GM18517 (cell line): ENCODE results near the gene ACY1.

Experiments used
- ATAC-seq: cut with Tn5 transposase; IDR thresholded peaks from one replicate; pipeline ENCODE4 v1.9.1; 2021; ENCODE audit warnings: mild to moderate bottlenecking, moderate library complexity; ENCODE audit not compliant: unreplicated experiment

ACY1 gene

DNA sequence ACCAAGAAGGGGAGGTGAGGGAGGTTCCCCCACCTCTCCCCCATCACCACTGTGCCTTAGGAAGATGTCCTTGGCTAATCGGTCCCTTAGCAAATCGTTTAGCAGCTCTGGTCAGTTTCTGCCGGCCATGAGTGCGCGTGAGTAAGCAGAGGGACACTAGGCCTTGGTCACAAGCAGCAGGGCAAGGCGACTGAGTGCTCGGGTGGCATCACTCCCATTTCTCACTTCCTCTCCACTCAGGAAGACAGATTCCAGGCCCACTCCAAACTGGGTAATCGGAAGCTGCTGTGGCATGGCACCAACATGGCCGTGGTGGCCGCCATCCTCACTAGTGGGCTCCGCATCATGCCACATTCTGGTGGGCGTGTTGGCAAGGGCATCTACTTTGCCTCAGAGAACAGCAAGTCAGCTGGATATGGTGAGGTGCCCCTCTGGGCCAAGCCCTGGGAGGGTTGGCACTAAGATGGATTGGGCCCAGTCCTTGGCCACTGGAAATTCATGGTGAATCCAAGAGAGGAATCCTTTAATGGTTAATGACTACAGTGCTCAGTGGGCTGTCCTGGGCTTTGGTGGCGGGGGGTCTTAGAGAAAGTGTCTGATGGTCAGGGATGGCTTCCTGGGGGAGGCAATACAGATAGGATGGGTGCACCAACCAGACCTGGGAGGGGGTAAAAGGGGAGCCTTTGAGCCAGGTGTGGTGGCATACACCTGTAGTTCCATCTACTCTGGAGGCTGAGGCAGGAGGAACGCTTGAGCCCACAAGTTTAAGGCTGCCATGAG, 37.2 kb upstream of the ACY1 start:
- no peak for ATAC-seq

DNA sequence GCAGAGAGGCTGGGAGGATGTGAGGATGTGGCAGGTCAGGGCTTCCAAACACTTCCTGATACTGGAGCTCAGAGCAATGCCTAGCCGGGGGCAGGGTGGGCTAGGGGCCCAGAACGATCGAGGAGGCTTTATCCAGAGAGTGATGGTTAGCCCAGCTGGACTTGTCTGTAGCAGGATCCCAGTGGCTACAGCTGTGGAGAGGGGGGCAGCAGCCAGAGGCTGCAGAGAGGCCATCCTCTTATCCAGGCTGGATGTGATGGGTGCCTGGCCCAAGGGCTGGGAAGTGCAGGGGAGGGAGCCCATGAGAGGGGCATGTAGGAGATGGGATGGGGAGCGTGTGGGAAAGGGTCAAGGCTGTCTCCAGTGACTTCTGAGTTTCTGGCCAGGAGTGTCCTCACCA, 36.5 kb upstream of the ACY1 start:
- ATAC-seq, result no peak

GRCh38 chr3:51947215-51947900, 36.0 kb upstream of the ACY1 start:
- ATAC-seq, result no peak

DNA sequence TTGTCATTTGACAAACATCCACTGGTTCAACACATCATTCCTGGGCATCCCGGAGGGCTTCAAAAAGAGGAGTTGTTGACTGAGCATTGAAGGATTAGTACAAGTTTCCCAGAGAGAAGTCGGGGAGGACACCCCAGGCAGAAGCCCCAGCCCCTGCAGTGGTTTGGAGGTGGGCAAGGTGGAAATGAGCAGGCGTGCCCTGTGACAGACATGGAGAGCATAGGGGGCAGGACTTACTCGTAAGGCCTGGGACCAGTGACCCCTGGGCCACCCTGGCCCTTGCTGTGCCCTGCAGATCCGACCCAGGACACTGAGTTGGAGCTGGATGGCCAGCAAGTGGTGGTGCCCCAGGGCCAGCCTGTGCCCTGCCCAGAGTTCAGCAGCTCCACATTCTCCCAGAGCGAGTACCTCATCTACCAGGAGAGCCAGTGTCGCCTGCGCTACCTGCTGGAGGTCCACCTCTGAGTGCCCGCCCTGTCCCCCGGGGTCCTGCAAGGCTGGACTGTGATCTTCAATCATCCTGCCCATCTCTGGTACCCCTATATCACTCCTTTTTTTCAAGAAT, 35.2 kb upstream of the ACY1 start:
- no peak for ATAC-seq

DNA sequence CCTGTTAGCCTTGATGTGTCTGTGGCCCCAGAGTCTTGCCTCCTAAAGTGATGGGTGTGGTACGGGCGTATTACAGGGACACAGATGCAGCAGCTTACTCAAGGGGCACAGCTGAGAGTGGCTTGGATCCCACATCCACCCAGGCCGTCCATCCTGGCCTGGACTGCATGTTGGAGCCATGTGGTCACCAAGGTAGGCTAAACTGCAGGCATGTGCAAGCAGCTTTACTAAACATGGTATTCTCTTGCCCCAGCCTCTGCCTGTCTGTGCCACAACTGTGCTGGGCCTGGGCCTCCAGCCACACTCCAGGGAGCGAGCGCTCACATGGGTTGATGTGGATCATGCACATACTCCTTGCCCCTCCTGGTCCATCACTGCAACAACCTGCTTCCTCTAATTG, 34.2 kb upstream of the ACY1 start:
- ATAC-seq, result no peak

- no peak for ATAC-seq
Measured at GRCh38 chr3:51950899-51951298, 32.4 kb upstream of the ACY1 start.

GRCh38 chr3:51953445-51953844, 29.9 kb upstream of the ACY1 start:
- ATAC-seq, result no peak

- no peak for ATAC-seq
Measured at GRCh38 chr3:51954105-51954504, 29.2 kb upstream of the ACY1 start.

- ATAC-seq, result no peak
Measured at GRCh38 chr3:51954713-51955112, 28.6 kb upstream of the ACY1 start.

GRCh38 chr3:51955175-51955892, 28.0 kb upstream of the ACY1 start, which contains the start of gene GPR62:
Gene GPR62 (plus strand): TSS chr3:51955381. CDS start chr3:51955653, 272 bp downstream.
- ATAC-seq, result no peak

DNA sequence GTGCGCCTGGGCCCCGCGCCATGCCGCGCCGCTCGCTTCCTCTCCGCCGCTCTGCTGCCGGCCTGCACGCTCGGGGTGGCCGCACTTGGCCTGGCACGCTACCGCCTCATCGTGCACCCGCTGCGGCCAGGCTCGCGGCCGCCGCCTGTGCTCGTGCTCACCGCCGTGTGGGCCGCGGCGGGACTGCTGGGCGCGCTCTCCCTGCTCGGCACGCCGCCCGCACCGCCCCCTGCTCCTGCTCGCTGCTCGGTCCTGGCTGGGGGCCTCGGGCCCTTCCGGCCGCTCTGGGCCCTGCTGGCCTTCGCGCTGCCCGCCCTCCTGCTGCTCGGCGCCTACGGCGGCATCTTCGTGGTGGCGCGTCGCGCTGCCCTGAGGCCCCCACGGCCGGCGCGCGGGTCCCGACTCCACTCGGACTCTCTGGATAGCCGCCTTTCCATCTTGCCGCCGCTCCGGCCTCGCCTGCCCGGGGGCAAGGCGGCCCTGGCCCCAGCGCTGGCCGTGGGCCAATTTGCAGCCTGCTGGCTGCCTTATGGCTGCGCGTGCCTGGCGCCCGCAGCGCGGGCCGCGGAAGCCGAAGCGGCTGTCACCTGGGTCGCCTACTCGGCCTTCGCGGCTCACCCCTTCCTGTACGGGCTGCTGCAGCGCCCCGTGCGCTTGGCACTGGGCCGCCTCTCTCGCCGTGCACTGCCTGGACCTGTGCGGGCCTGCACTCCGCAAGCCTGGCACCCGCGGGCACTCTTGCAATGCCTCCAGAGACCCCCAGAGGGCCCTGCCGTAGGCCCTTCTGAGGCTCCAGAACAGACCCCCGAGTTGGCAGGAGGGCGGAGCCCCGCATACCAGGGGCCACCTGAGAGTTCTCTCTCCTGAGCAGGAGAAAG, 27.2 kb upstream of the ACY1 start:
- ATAC-seq, result no peak

GRCh38 chr3:51957520-51958205, 25.7 kb upstream of the ACY1 start:
- no peak for ATAC-seq

DNA sequence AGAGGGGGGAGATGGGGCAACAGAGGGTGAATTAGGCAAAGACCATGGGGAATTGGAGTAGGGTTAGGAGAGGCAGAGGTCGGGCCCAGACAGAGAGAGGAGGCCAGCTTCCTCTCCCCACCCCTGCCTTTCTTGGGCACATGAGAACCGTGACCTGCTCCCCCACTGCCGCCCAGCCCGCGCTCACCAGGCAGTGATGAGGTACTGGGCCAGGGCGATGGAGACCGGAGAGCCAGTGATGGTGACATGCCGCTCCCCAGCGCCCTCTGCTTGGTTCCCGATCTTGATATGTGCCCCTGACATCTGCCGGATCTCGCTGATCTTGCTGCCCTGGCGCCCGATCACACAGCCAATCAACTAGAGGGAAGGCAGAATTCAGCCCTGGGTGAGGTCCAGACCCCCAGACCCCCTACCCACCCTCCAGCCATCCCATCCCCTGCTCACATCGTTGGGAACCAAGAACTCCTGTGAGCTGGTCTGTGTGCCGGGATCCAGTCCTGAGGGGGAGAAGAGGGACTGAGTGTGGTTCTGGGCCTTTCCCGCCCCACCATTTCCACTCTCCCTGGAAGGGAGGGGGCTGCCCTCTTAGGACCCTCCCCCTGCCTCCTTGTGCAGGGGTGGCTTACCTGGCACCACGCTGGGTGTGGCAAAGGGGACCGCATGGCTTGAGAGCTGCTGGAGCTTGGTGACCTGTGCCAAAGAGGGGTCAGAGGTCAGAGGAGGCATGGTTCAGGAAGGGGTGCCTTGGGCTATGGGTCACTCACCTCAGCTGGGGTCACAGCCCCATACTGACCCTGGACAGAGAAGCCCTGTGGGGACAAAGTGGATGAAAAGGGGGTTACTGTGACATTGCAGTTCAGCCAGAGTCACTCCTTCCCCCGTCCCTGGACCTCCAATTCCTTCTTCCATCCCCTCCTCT, 24.5 kb upstream of the ACY1 start:
- ATAC-seq, result no peak

DNA sequence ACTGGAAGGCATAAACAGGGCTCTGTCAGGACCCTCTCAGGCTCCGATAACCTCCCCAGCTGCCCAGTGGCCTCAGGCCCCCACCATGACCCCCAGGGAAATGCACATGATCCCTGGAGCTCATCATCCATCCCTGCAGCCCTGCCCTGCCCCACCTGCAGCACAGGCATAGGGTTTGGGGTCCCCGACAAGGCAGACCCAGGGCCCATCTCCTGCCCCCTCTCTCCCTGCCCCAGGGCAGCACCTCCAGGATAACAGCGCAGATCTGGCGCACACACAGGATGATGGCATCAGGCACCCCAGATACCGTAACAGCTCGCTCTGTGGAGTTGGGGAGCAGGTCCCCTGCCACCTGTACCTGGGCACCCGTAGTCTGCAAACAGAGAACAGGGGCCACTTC, 23.7 kb upstream of the ACY1 start:
- ATAC-seq, result no peak

DNA sequence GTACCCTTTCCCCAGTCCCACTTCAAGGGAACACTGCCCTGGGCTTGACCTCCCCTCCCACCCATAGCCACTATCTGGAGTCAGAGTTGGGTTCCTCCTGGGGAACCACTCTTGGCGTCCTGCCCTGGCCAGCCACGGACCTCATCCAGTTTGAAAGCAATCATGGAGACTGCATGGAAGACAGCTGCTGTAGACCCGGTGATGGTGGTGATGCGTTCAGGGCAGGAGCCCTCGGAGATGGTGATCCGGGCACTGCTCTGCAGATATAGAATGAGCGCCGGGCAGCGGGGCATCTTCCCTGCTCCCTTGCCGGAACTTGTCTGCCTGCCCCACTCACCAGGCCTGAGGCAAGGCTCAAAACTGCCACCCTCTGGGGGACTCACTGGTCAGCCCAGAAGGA, 22.9 kb upstream of the ACY1 start:
- no peak for ATAC-seq

- ATAC-seq, result no peak
Measured at GRCh38 chr3:51961011-51961410, 22.3 kb upstream of the ACY1 start.

DNA sequence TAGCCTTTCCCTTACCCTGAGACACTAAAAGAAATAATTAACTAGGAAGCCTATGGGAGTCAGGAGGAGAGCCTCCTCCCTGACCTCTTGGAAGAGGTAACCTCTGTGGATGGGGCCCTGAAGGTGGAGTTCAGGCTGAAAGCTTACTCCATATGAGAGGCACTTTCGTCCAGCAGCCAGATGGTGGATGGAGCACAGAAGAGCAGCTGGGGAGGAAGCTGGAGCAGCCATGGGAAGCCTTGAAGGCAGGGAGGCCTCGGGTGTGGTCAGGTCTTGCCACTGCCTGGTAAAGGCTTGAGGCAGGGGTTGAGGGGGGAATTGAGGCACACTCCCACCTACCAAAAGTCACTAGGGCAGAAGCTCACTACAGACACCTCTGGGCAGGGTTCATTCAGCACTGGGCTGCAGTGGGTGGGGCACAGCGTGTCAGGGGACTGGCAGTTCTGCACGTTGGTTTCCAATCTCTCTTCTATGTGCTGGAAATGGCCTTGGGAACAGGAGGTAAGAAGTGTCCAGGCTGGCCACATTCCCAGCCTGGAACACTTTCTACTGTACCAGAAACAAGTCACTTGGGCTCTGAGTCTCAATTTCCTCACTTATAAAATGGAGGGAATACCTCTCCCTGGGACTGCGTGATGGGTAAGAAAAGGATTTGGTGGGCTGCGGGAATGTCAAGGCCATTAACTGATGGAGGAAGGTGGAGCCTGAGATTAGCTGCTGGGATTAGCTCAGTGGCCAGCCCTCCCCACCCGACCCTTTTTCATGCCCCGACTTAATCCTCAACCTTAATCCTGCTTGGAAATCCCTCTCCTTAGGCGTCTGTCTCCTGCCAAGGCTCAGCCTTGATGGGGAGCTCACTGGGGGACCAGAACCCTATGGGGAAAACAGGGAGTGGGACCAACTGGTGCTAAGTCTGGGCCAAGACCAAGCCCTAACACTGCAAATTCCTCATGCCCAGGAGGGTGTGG, 21.4 kb upstream of the ACY1 start:
- no peak for ATAC-seq
